ENCODE data around the gene ZMYND10.

DNA sequence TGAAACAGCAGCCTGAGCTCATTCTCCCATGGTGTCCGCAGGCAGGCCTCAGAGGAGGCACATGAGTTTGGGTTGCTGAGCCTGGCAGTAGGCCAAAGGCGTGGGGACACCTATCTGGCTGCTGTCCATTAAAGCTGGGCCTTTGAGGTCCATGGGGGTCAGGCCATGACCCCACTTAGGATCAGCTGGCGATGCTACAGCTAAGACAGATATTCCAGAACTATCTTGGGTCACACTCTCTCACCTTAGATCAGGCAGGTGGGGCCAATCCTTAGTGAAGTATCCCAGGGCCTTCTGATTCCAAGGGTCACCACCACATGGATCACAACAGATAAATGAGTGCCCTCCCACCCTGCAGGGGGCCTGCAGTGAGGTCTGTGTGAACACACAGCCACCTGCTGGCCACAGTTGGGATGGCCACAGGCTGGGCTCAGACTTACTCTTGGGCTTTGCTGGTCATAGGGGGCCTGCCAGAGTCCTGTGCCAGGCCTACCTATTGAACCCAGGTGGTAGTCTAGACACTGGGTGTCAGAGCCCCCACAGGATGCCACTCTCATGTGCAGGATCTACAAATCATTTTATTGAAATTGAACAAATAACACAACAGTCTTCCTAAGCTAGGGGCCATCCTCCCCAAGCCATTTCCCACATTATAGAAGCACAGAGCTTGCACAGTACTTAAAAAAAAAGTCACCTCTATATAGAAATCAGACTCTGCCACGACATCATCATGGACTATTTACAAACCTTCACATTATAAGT lies 21.0 kb downstream of the ZMYND10 start:
- TF ChIP-seq POLR2AphosphoS5 (IDR thresholded peaks at IDR 0.05; ENCODE audit: low read depth, low read length) (no peak), POLR2A (IDR thresholded peaks at IDR 0.05; ENCODE audit: low read depth, low read length) (no peak), SPI1 (IDR thresholded peaks at IDR 0.05; ENCODE audit: low read depth, low read length) (no peak), TAF1 (IDR thresholded peaks at IDR 0.05; ENCODE audit: low read depth, low read length) (no peak), PAX5 (IDR thresholded peaks at IDR 0.05; ENCODE audit: insufficient read depth, low read length, severe bottlenecking) (no peak), POU2F2 (IDR thresholded peaks at IDR 0.05; ENCODE audit: low read depth, low read length) (no peak)

Data from GM12891 (cell line).